GM10248 (cell line): ENCODE data around the gene P2RY11.

Experiments used
- CTCF ChIA-PET: fragments of 300-600 bp; sonication (Branson Sonifier 250); formaldehyde crosslinking; extraction: SDS; loops from one replicate; lab custom pipeline; 2021; ENCODE audit warnings: antibody characterized with exemption; lab: Yijun Ruan, JAX
- POLR2A ChIA-PET: fragments of 350-650 bp; sonication (Branson Sonifier 250); formaldehyde crosslinking; extraction: SDS; loops from one replicate; lab custom pipeline; 2020; ENCODE audit warnings: antibody characterized with exemption; lab: Yijun Ruan, JAX
- DNase-seq: peaks from one replicate; pipeline ENCODE4 v3.0.0; 2012; ENCODE audit errors: extremely low spot score
- TF ChIP-seq, protein P1 (sequence below): IDR thresholded peaks from 2 replicates; pipeline ENCODE4 v1.5.1; 2012; ENCODE audit warnings: mild to moderate bottlenecking, low read depth; ENCODE audit errors: extremely low read depth, missing control alignments, control extremely low read depth

The P2RY11 gene

DNA sequence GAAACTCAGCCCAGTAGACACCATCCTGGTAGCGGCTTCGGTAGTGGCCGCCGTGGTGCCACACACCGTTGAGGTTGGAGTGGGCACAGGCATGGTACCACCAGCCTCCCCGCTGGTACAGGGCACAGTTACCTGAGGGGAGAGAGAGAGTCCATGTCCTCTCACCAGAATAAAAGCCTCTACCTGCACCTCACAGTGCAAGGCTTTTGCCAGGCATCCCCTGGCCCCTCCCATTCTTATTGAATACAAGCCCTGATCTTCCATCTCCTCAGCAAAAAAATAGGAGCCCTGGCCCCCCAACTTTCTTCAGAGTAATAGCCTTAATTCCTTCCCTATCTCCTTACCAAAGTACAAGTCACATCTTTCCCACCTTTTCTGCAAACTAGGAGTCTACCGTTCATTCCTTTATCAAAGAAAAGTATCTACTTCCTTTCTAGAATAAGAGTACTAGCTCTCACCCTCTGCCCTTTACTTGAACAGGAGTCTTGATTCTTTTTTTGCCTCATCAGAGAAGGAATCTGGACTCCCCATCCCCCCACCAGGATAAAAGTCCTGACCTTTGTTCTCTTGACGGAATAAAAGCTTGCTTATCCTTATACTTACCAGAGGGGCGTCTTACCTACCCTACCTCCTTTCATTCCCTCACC, 18.7 kb upstream of the P2RY11 start:
- POLR2A ChIA-PET = no interaction called here
- CTCF ChIA-PET = interaction anchor here (1.2 kb wide), 1 partner anchor 65 kb away, joined by 3 read pairs; no protein-coding TSS in a partner anchor
- DNase-seq = no peak
- TF ChIP-seq, protein P1, sequence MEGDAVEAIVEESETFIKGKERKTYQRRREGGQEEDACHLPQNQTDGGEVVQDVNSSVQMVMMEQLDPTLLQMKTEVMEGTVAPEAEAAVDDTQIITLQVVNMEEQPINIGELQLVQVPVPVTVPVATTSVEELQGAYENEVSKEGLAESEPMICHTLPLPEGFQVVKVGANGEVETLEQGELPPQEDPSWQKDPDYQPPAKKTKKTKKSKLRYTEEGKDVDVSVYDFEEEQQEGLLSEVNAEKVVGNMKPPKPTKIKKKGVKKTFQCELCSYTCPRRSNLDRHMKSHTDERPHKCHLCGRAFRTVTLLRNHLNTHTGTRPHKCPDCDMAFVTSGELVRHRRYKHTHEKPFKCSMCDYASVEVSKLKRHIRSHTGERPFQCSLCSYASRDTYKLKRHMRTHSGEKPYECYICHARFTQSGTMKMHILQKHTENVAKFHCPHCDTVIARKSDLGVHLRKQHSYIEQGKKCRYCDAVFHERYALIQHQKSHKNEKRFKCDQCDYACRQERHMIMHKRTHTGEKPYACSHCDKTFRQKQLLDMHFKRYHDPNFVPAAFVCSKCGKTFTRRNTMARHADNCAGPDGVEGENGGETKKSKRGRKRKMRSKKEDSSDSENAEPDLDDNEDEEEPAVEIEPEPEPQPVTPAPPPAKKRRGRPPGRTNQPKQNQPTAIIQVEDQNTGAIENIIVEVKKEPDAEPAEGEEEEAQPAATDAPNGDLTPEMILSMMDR = no peak

DNA sequence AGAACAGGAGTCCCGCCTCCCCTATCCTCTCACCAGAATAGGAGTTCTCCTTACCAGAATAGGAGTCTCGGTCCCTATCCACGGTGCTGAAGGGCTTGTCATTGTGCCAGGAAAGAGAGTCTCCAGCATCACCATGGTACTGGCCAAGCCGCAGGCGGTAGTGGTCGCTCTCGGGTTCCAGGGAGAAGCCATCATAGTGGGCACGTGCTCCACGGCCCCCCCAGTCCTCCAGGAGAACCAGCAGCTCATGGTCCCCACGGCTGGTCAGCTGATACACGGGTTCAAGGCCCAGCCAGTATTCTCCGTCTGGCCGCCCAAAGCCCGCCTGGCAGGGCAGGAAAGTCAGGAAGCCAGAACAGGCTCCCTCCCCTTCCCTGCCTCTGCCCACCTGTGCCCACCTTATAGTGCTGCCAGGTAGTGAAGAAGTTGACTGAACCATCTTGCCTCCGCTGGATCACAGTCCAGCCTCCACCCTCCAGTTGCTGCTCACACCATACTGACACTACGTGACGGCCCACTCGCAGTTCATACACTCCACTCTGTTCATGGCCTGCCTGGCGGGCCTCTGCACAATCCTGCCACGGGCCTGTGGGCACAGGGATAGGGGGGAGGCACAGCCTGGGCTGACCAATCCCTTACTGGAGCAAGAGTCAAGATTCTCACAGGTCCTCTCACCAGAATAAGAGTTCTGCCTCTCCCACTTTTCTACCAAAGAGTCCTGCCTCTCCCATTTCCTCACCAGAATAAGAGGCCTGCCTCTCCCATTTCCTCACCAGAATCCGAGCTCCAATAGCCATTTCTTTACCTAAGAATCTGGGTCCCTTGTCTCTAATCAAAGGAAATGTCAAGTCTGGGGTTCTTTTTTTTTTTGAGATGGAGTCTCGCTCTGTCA, 18.0 kb upstream of the P2RY11 start:
- no peak for DNase-seq
- CTCF ChIA-PET = interaction anchor here (1.7 kb wide), 1 partner anchor 20 kb away, joined by 5 read pairs; no protein-coding TSS in a partner anchor
- POLR2A ChIA-PET = no interaction called here
- TF ChIP-seq, protein P1 = no peak

DNA sequence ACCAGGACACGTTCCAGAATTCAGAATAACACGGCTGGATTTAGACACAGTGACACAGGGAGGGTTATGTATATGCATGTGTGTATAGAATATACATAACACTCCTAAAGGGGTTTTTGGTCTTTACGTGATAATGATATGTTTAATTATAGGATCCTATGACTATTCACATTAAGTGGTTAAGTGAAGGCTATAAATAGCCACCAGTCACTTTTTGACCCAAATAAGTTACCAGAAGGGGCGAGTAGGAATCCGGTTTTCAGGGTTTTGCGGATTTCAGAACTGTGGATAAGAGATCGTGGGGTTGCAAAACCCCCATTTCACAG, 15.9 kb upstream of the P2RY11 start:
- TF ChIP-seq, protein P1 = no peak
- ChIA-PET CTCF (interaction anchor here (1.0 to 9.6 kb wide), 5 partner anchors 12 to 154 kb away, joined by 4 to 163 read pairs (median 7); partner anchors contain the start of genes EIF3G, P2RY11 and PPAN), POLR2A (interaction anchor here (0.6 to 1.4 kb wide), 6 partner anchors 10 to 178 kb away, joined by 3 to 5 read pairs (median 4); partner anchors contain the start of genes EIF3G, P2RY11 and PPAN)
- no peak for DNase-seq

DNA sequence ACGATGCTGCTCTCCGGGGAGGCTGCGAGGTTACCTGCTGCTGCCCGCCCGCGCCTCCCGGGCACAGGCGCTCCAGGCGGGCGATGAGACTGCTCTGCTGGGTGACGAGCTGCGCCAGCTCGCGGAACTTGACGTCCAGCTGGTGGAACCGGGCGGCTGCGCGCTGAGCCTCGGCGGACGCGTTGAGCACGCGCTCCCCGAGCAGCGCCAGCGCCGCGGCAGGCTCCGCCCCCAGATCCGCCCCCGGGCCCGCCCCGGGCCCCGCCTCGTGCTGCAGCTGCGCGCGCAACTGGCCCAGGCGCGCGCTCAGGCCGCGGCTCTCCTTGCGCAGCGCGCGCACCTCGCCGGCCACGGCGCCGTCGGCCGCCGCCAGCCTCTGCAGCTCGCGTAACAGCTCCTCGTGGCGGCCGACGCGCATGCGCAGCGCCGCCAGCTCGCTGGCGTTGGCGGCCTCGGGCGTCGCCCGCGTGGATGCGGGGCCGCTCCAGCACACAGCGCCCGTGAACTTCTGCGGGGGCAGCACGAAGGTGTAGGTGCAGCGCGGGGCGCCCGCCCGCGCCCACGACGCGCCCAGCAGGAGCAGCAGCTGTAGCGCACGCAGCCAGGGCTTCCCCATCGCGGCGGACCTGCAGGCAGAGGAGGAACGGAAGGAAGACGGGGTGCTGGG, 15.4 kb upstream of the P2RY11 start:
- CTCF ChIA-PET = interaction anchor here (1.0 to 9.6 kb wide), 5 partner anchors 12 to 154 kb away, joined by 4 to 163 read pairs (median 7); partner anchors contain the start of genes EIF3G, P2RY11 and PPAN
- POLR2A ChIA-PET = interaction anchor here (0.6 to 1.4 kb wide), 6 partner anchors 10 to 178 kb away, joined by 3 to 5 read pairs (median 4); partner anchors contain the start of genes EIF3G, P2RY11 and PPAN

DNA sequence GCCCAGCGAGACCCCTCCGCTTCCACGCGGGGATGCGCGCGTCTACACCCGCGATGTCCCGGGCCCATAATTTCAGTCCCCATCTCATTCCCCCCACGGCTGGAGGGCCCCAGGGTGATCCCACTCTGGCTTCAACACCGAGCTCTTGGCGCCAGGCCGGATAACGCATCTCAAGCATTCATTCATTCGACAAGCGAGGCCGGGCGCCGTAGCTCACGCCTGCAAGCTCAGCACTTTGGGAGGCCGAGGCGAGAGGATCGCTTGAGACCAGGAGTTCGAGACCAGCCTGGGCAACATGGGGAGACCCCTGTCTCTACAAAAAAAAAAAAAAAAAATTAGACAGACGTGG, 14.9 kb upstream of the P2RY11 start:
- ChIA-PET POLR2A (interaction anchor here (0.9 to 1.4 kb wide), 4 partner anchors 9 to 23 kb away, joined by 3 to 5 read pairs (median 5); partner anchors contain the start of genes EIF3G, P2RY11 and PPAN), CTCF (interaction anchor here (1.0 to 9.6 kb wide), 5 partner anchors 12 to 153 kb away, joined by 4 to 163 read pairs (median 7); partner anchors contain the start of genes EIF3G, P2RY11 and PPAN)
- DNase-seq = no peak
- TF ChIP-seq, protein P1 = no peak

More for the DNA sequence above, 15.4 kb upstream of the P2RY11 start:
- TF ChIP-seq, protein P1 = no peak
- peak; percentile 96 for DNase-seq
